HCT116 (cell line): ENCODE measurements around the gene KDM5C. TPM values are rescaled to one million over a fixed set of nuclear protein-coding genes. Genes with fewer than 3 reads are reported as not detected.

Experiments
- ATAC-seq: fragments of 200-7000 bp; cut with Tn5 transposase; 2 replicates; pipeline ENCODE4 v1.9.1; 2020; ENCODE audit warnings: mild to moderate bottlenecking, moderate library complexity
- BruUV-seq: library from RNA; stranded (reverse); fragments of 400-500 nt; replicated peaks from 2 replicates; lab custom pipeline; 2021; lab: Mats Ljungman, UMichigan
- CTCF ChIA-PET: fragments of 300-600 bp; sonication (Branson Sonifier 250); formaldehyde crosslinking; loops from one replicate; lab custom pipeline; 2021; ENCODE audit warnings: antibody characterized with exemption; lab: Charles Lee
- POLR2A ChIA-PET: fragments of 300-600, 350-600 bp; sonication (Branson Sonifier 250); formaldehyde crosslinking; loops from one replicate; lab custom pipeline; 2021; ENCODE audit warnings: antibody characterized with exemption; lab: Charles Lee
- RAD21 ChIA-PET, 2 experiments: fragments of 300-600 bp; sonication (Branson Sonifier 250); formaldehyde crosslinking; loops; one replicate each; lab custom pipeline; 2023; ENCODE audit warnings: low total read pairs in 2 of 2; ENCODE audit not compliant: uncharacterized antibody in 2 of 2, unreplicated experiment in 2 of 2, low non-redundant PET in 1 of 2; lab: Charles Lee
- DNase-seq: peaks from one replicate; pipeline ENCODE4 v3.0.0-alpha.2; 2010; ENCODE audit warnings: low read depth, low spot score
- H2AFZ ChIP-seq: fragments of 200-600 bp; shearing (Covaris generic), sonication (generic); 2 replicates; pipeline ENCODE4 v1.6.1; 2017; ENCODE audit warnings: low read depth, mixed run types, mixed read lengths, antibody characterized with exemption, low read length; ENCODE audit not compliant: poor library complexity, severe bottlenecking
- H3K27ac ChIP-seq: 2 replicates; pipeline ENCODE4 v1.5.1; 2012; ENCODE audit warnings: low read depth, low read length
- H3K27me3 ChIP-seq: fragments of 200-600 bp; sonication (generic); 2 replicates; pipeline ENCODE4 v1.6.1; 2016; ENCODE audit warnings: mixed run types, low read length, mixed read lengths; ENCODE audit not compliant: insufficient read depth
- H3K36me3 ChIP-seq, 2 experiments: fragments of 200-500 bp in 1 of 2; fragments of 200-600 bp in 1 of 2; sonication (Bioruptor generic) in 1 of 2; sonication (generic) in 1 of 2; 2 replicates each; pipeline versions ENCODE4 v1.5.1 to v1.6.1; 2014 to 2016; ENCODE audit warnings: low read length in 2 of 2, inconsistent platforms in 1 of 2, mixed read lengths in 1 of 2, mixed run types in 1 of 2; ENCODE audit not compliant: insufficient read depth in 2 of 2, control insufficient read depth in 1 of 2
- H3K4me1 ChIP-seq, 2 experiments: fragments of 200-600 bp in 1 of 2; sonication (generic) in 1 of 2; 2 replicates each; pipeline versions ENCODE4 v1.5.1 to v1.6.1; 2012 to 2017; ENCODE audit warnings: low read length in 2 of 2, inconsistent platforms in 1 of 2, mild to moderate bottlenecking in 1 of 2, mixed read lengths in 1 of 2, mixed run types in 1 of 2, moderate library complexity in 1 of 2; ENCODE audit not compliant: insufficient read depth in 2 of 2, control insufficient read depth in 1 of 2
- H3K4me2 ChIP-seq: fragments of 200-600 bp; sonication (generic); 2 replicates; pipeline ENCODE4 v1.6.1; 2017; ENCODE audit warnings: mixed run types, low read length, mixed read lengths
- H3K4me3 ChIP-seq, 2 experiments: fragments of 200-600 bp in 1 of 2; sonication (generic) in 1 of 2; replicated peaks in 1 of 2; 2 replicates each; pipeline ENCODE4 v1.5.1; 2011 to 2016; ENCODE audit warnings: low read length in 2 of 2, control low read depth in 1 of 2, low read depth in 1 of 2, mild to moderate bottlenecking in 1 of 2, mixed read lengths in 1 of 2, mixed run types in 1 of 2
- H3K79me2 ChIP-seq: fragments of 200-600 bp; sonication (generic); 2 replicates; pipeline ENCODE4 v1.6.1; 2017; ENCODE audit warnings: mild to moderate bottlenecking, mixed run types, low read length, moderate library complexity, mixed read lengths; ENCODE audit not compliant: insufficient read depth
- H3K9ac ChIP-seq: fragments of 200-600 bp; sonication (generic); 2 replicates; pipeline ENCODE4 v1.6.1; 2016; ENCODE audit warnings: low read length, mixed read lengths
- H3K9me2 ChIP-seq: fragments of 200-600 bp; sonication (generic), shearing (Covaris generic); 2 replicates; pipeline ENCODE4 v1.6.1; 2017; ENCODE audit warnings: mixed run types, mild to moderate bottlenecking, moderate library complexity; ENCODE audit not compliant: insufficient read depth
- H3K9me3 ChIP-seq, 2 experiments: fragments of 200-500 bp in 1 of 2; fragments of 200-600 bp in 1 of 2; sonication (Bioruptor generic) in 1 of 2; sonication (generic) in 1 of 2; 2 replicates each; pipeline ENCODE4 v1.6.1; 2014 to 2017; ENCODE audit warnings: low read length in 2 of 2, mixed read lengths in 2 of 2, inconsistent platforms in 1 of 2, low read depth in 1 of 2, mild to moderate bottlenecking in 1 of 2, mixed run types in 1 of 2, moderate library complexity in 1 of 2; ENCODE audit not compliant: control insufficient read depth in 1 of 2, insufficient read depth in 1 of 2
- H4K20me1 ChIP-seq: fragments of 200-600 bp; sonication (generic), shearing (Covaris generic); 2 replicates; pipeline ENCODE4 v1.6.1; 2017; ENCODE audit warnings: mixed run types, mild to moderate bottlenecking, moderate library complexity; ENCODE audit not compliant: insufficient read depth
- ELF1 ChIP-seq: IDR thresholded peaks from 2 replicates; pipeline ENCODE4 v1.6.1; 2012; ENCODE audit warnings: low read depth, borderline replicate concordance
- EZH2phosphoT487 ChIP-seq: fragments of 200-600 bp; IDR thresholded peaks from 2 replicates; pipeline ENCODE4 v1.6.1; 2018; ENCODE audit warnings: antibody characterized with exemption, borderline replicate concordance
- JUND ChIP-seq: IDR thresholded peaks from 2 replicates; pipeline ENCODE4 v1.6.1; 2012
- POLR2A ChIP-seq: IDR thresholded peaks from 2 replicates; pipeline ENCODE4 v1.7.0; 2011; ENCODE audit warnings: borderline replicate concordance; ENCODE audit not compliant: insufficient read depth, insufficient read length; ENCODE audit errors: extremely low read depth
- SRF ChIP-seq: IDR thresholded peaks from 2 replicates; pipeline ENCODE4 v1.6.1; 2012; ENCODE audit warnings: low read depth
- TCF7L2 ChIP-seq: IDR thresholded peaks from 2 replicates; pipeline ENCODE4 v1.7.0; 2011; ENCODE audit warnings: borderline replicate concordance, inconsistent platforms; ENCODE audit not compliant: insufficient read depth, insufficient read length; ENCODE audit errors: extremely low read depth
- YY1 ChIP-seq: IDR thresholded peaks from 2 replicates; pipeline ENCODE4 v1.6.1; 2011; ENCODE audit warnings: low read length, low read depth, moderate library complexity, mild to moderate bottlenecking; ENCODE audit not compliant: insufficient replicate concordance; ENCODE audit errors: extremely low read depth
- ZFX ChIP-seq: fragments of 450-650 bp; IDR thresholded peaks from 2 replicates; pipeline ENCODE4 v1.6.1; 2017
- intact Hi-C: fragments of 100-400 bp; cut with micrococcal nuclease; formaldehyde crosslinking; loops from 2 replicates; pipeline ENCODE4 v1.10.0; 2022
- total RNA-seq: library from RNA; stranded (reverse); gene quantifications from one replicate; pipeline ENCODE4 v1.2.1, GENCODE V29; 2021; ENCODE audit not compliant: unreplicated experiment
- TF ChIP-seq, protein P1 (sequence below), 3 experiments: fragments of 200-600 bp in 1 of 3; sonication (generic) in 1 of 3; IDR thresholded peaks in 2 of 3; conservative IDR thresholded peaks in 1 of 3; 2 replicates each; pipeline ENCODE4 v1.5.1; 2012 to 2017; ENCODE audit warnings: low read depth in 2 of 3, low read length in 2 of 3, antibody characterized with exemption in 1 of 3, borderline replicate concordance in 1 of 3, control low read depth in 1 of 3, mild to moderate bottlenecking in 1 of 3, mixed read lengths in 1 of 3, mixed run types in 1 of 3, moderate library complexity in 1 of 3; ENCODE audit not compliant: insufficient read depth in 1 of 3
- TF ChIP-seq, protein P2 (sequence below): IDR thresholded peaks from 2 replicates; pipeline ENCODE4 v1.6.1; 2012; ENCODE audit warnings: low read depth
- TF ChIP-seq, protein P3 (sequence below): IDR thresholded peaks from 2 replicates; pipeline ENCODE4 v1.6.1; 2011; ENCODE audit warnings: mild to moderate bottlenecking, low read length, moderate library complexity; ENCODE audit not compliant: insufficient replicate concordance; ENCODE audit errors: extremely low read depth
- TF ChIP-seq, protein P4 (sequence below): IDR thresholded peaks from 2 replicates; pipeline ENCODE4 v1.6.1; 2012

The KDM5C gene
- total RNA-seq, 1 experiment from 2014 or later, result 72.9 TPM

DNA sequence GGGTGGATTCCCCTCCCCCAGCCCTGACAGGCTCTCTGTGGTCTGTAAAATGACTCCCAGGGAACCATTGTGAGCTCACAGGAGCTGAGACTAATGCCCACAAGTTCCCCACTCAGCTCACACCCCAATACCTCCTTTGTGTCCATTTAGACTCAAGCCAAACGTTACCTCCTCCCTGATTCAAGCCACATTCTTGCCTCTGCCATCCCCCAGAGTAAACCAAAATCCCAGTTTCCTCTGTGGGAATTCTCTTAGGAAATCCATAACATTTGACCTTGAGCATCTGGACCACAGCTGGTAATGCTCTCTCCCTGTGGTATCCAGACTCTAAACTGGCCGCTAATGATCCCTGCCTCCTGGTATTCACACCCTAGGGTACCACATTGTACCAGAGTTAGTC is 26.3 kb upstream of the KDM5C start:
- ATAC-seq (no peak), DNase-seq (no peak)
- intact Hi-C loops, result no loop called here
- no peaks in the 10 kb centered on the region for H4K20me1 ChIP-seq
- no peaks in the 10 kb centered on the region for H3K27me3 ChIP-seq
- H2AFZ ChIP-seq, result no peak overlapping the region
- CTCF ChIA-PET, result no interaction called here
- no peaks in the 10 kb centered on the region for H3K9me3 ChIP-seq
- H3K9me2 ChIP-seq, result no peaks in the 10 kb centered on the region
- no TSS peak for BruUV-seq
- H3K4me2 ChIP-seq, result no peak overlapping the region
- no peaks in the 10 kb centered on the region for H3K36me3 ChIP-seq
- no peak overlapping the region for H3K9ac ChIP-seq
- H3K4me3 ChIP-seq, result no peak overlapping the region
- H3K79me2 ChIP-seq, result no peaks in the 10 kb centered on the region
- no peak overlapping the region for H3K27ac ChIP-seq
- RAD21 ChIA-PET, result no interaction called here
- H3K4me1 ChIP-seq, result no peaks in the 10 kb centered on the region
- POLR2A ChIA-PET, result no interaction called here
- TF ChIP-seq EZH2phosphoT487, result no peak
- no peak for TF ChIP-seq ELF1
- no peak for TF ChIP-seq SRF
- TF ChIP-seq, all 23 proteins: peak for 0

DNA sequence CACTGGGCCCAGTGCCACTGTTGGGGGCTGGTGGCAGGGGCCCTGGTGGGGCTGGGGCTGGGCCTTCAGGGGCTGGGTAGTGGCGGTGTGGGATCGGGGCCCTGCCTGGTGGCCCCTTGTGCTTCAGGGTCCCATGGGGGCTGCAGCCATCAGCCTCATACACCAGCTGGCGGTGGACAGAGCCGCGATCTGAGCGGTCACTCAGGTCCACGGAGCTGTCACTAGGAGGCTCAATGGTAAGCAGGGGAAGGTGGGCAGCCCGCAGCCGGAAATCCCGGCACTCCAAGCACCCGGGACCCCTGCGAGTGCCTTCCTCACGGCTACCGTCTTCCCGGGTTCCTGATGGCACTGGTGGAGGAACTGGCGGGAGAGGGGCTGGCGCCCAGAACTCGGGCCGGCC is 25.5 kb upstream of the KDM5C start:
- ATAC-seq (no peak), DNase-seq (no peak)
- intact Hi-C loops, result no loop called here
- no peaks in the 10 kb centered on the region for H4K20me1 ChIP-seq
- BruUV-seq, result no TSS peak
- RAD21 ChIA-PET, result no interaction called here
- no peak overlapping the region for H3K27ac ChIP-seq
- H3K9me3 ChIP-seq, result no peaks in the 10 kb centered on the region
- no peak overlapping the region for H2AFZ ChIP-seq
- no peaks in the 10 kb centered on the region for H3K4me1 ChIP-seq
- no peak overlapping the region for H3K9ac ChIP-seq
- POLR2A ChIA-PET, result no interaction called here
- H3K36me3 ChIP-seq, result no peaks in the 10 kb centered on the region
- H3K9me2 ChIP-seq, result no peaks in the 10 kb centered on the region
- H3K27me3 ChIP-seq, result no peaks in the 10 kb centered on the region
- no peak overlapping the region for H3K4me3 ChIP-seq
- no peak overlapping the region for H3K4me2 ChIP-seq
- CTCF ChIA-PET, result no interaction called here
- H3K79me2 ChIP-seq, result no peaks in the 10 kb centered on the region
- TF ChIP-seq POLR2A, result no peak
- TF ChIP-seq, protein P1, sequence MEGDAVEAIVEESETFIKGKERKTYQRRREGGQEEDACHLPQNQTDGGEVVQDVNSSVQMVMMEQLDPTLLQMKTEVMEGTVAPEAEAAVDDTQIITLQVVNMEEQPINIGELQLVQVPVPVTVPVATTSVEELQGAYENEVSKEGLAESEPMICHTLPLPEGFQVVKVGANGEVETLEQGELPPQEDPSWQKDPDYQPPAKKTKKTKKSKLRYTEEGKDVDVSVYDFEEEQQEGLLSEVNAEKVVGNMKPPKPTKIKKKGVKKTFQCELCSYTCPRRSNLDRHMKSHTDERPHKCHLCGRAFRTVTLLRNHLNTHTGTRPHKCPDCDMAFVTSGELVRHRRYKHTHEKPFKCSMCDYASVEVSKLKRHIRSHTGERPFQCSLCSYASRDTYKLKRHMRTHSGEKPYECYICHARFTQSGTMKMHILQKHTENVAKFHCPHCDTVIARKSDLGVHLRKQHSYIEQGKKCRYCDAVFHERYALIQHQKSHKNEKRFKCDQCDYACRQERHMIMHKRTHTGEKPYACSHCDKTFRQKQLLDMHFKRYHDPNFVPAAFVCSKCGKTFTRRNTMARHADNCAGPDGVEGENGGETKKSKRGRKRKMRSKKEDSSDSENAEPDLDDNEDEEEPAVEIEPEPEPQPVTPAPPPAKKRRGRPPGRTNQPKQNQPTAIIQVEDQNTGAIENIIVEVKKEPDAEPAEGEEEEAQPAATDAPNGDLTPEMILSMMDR (IDR thresholded peaks at IDR 0.05 in 2 of 3, conservative IDR thresholded peaks at IDR 0.05 in 1 of 3; ENCODE audit: borderline replicate concordance in 1 of 3, insufficient read depth in 1 of 3, low read depth in 2 of 3, low read length in 2 of 3), result no peak
- TF ChIP-seq, protein P2, sequence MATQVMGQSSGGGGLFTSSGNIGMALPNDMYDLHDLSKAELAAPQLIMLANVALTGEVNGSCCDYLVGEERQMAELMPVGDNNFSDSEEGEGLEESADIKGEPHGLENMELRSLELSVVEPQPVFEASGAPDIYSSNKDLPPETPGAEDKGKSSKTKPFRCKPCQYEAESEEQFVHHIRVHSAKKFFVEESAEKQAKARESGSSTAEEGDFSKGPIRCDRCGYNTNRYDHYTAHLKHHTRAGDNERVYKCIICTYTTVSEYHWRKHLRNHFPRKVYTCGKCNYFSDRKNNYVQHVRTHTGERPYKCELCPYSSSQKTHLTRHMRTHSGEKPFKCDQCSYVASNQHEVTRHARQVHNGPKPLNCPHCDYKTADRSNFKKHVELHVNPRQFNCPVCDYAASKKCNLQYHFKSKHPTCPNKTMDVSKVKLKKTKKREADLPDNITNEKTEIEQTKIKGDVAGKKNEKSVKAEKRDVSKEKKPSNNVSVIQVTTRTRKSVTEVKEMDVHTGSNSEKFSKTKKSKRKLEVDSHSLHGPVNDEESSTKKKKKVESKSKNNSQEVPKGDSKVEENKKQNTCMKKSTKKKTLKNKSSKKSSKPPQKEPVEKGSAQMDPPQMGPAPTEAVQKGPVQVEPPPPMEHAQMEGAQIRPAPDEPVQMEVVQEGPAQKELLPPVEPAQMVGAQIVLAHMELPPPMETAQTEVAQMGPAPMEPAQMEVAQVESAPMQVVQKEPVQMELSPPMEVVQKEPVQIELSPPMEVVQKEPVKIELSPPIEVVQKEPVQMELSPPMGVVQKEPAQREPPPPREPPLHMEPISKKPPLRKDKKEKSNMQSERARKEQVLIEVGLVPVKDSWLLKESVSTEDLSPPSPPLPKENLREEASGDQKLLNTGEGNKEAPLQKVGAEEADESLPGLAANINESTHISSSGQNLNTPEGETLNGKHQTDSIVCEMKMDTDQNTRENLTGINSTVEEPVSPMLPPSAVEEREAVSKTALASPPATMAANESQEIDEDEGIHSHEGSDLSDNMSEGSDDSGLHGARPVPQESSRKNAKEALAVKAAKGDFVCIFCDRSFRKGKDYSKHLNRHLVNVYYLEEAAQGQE, result no peak
- no peak for TF ChIP-seq SRF
- TF ChIP-seq, protein P3, sequence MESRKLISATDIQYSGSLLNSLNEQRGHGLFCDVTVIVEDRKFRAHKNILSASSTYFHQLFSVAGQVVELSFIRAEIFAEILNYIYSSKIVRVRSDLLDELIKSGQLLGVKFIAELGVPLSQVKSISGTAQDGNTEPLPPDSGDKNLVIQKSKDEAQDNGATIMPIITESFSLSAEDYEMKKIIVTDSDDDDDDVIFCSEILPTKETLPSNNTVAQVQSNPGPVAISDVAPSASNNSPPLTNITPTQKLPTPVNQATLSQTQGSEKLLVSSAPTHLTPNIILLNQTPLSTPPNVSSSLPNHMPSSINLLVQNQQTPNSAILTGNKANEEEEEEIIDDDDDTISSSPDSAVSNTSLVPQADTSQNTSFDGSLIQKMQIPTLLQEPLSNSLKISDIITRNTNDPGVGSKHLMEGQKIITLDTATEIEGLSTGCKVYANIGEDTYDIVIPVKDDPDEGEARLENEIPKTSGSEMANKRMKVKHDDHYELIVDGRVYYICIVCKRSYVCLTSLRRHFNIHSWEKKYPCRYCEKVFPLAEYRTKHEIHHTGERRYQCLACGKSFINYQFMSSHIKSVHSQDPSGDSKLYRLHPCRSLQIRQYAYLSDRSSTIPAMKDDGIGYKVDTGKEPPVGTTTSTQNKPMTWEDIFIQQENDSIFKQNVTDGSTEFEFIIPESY, result no peak
- TF ChIP-seq YY1, result no peak
- TF ChIP-seq TCF7L2, result no peak
- no peak for TF ChIP-seq EZH2phosphoT487
- TF ChIP-seq, protein P4, sequence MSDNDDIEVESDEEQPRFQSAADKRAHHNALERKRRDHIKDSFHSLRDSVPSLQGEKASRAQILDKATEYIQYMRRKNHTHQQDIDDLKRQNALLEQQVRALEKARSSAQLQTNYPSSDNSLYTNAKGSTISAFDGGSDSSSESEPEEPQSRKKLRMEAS, result no peak
- TF ChIP-seq JUND, result no peak
- no peak for TF ChIP-seq ZFX
